Anterior cingulate cortex (tissue), 58 donors: ENCODE measurements around the gene MRPS18A.

Experiments used
- DNase-seq, 58 donors: peaks; one replicate each; lab custom pipeline; 2025; lab: John Stamatoyannopoulos, UW

MRPS18A gene

DNA sequence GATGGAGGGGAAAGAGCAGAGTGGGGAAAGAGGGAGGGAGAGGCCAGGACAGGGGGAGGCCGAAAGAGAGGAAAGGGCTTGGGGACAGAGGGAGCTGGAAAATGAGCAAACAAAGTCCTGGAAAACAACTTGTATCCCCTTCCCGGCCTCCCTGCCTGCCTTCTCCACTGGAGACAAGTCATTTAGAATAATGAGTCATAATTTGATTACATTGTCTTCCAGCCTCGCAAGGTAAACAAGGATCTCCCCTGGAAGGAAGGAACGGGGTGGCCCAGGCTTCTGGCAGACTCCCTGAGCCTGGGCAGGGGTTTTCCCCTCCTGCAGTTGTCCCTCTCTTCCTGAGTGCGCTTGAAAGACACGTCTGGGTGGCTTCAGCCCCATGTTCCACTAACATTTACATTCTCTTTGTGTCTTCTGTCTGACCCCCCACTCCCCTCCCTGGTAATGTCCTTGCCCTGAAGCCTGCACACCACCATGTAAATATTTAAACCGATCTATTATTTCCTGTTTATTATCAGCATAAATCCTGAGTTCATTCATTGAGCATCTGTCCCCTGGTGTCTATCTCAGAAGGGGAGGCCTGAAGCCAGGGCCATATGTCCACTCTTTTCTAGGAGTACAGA is 12.1 kb upstream of the MRPS18A start:
- DNase-seq, result no peak

DNA sequence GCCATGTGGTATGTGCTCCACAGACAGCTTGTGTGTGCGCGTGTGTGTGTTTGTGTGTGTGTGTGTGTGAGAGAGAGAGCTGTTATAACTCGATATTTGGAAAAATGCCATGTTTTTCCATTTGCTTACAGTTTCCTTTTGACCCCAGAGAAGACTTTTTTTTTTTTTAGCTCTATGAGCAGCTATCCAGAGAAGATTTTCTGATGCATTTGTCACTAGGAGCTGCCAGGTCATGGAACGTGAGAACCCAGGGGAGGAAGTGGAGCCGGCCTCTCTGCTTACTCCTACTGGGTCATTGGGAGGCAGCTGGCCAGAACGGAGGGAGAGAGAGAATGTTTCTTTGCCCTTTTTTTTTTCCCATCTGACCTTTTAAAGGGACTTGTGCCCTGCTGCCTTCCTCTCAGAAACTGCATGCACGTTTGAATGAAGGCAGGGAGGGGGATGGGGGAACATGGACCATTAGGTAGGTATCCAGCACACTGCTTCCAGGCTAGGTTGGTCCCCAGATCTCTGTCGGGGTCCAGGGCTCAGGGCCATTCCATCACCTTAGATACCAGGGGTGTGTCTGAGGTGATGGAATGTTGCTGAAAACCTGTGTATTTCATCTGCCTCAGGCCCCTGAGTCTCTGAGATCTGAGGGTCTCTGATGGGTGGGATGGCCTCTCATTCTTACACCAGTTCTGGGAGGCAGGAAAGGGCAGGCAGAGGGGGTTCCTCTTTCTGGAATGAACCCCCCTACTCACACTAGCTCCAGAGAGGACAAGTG is 11.2 kb upstream of the MRPS18A start:
- no peak for DNase-seq

DNA sequence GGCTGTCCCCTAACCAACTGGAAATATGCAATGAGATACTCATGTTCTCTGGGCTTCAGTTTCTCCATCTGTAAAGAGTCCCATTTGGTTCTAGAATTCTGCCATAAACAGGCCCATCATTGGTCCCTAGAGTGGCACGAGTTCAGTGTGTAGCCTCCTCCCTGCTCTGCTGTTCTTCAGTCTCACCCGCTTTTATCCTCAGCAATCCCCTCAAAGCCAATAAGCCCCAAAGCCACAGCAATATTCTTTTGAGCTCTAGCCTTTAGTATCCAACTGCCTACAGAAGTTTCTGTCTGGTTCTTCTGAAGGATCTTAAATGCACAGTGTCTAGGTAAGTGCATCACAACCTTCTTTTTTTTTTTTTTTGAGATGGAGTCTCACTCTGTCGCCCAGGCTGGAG is 9.8 kb upstream of the MRPS18A start:
- no peak for DNase-seq

DNA sequence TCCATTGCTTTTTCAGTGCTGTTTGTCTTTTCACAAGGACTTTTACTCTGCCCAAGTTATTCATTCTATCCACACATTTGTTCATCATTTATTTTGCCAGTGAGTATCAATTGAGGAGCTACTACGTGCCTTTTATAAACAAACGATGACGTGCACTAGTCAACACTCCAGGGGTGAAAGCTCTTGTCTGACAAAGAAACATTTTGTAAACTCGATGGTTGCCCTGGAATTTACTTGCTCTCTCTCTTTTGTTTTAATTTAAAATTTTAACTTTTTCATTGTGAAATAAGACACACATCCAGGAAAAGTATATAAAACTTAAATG is 8.3 kb upstream of the MRPS18A start:
- DNase-seq, result no peak

DNA sequence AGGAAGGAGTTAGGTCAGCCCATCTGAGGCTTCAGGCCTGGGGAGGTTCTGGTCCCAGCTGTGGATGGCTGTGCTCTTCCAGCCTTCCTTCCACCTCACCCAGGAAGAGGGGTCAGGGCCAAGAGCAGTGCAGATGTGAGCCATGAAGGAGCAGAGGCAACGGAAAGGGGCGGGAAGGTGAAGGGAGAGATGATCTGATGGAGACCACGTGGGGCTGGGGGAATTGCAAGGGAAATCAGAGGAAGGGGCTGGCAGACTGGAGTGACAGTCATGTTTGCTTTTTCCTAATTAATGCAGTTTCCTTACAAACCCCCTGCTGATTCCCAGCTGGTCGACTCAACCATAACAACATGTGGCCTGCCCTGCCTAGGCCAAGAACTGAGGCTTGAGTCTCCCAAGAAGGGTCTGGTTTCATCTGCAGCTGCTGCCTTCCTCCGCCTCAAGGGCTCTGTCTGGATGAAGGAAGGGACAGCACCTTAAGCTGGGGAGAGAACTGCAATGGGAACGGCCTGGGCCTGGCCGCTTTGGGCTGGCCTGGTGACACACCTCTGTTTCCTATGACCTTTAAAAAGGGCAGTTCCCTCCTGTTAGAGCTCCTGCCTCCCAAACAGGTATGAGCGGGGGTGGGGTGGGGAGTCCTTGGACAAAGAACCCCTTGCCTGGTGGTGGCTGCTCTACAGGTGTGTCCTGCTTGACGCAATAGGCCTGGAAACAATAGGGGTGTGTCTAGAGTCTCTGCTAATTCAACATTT is 7.8 kb upstream of the MRPS18A start:
- DNase-seq, result no peak

GRCh38 chr6:43689421-43689820 is 1.8 kb upstream of the MRPS18A start:
- no peak for DNase-seq

GRCh38 chr6:43687079-43687436 is 533 bp downstream of the MRPS18A start:
- no peak for DNase-seq

DNA sequence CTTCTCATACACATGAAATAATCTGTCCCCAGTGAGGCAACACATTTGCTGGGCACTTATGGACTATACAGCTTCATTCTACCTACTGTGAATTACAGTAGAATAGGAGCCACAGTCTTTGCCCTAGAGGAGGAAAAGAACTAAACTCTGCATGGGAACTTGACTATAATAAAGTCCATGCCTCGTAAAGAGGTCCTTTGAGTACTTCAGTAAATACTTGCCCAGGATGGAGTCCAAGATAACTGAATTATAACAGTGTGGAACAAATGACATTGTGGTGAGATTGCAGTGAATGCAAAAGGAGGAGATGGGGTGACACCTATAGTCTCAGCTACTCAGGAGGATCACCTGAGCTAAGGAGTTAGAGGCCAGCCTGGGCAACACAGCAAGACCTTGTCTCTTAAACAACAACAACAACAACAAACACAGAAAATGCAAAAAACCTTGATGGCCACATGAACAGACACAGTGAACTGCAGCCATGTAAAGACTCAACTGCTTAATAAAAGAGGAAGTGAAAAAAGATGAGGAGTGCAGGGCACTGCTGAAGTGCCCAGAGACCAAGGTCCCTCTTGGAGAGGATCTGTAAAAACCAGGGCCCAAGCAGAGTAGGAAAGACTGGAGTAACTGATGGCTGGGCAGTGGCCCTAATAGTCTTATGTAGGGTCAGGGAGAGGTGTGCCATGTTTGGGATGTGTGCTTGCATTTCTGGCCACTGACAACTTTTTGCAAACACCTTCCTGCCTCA is 3.7 kb downstream of the MRPS18A start:
- DNase-seq, result no peak

DNA sequence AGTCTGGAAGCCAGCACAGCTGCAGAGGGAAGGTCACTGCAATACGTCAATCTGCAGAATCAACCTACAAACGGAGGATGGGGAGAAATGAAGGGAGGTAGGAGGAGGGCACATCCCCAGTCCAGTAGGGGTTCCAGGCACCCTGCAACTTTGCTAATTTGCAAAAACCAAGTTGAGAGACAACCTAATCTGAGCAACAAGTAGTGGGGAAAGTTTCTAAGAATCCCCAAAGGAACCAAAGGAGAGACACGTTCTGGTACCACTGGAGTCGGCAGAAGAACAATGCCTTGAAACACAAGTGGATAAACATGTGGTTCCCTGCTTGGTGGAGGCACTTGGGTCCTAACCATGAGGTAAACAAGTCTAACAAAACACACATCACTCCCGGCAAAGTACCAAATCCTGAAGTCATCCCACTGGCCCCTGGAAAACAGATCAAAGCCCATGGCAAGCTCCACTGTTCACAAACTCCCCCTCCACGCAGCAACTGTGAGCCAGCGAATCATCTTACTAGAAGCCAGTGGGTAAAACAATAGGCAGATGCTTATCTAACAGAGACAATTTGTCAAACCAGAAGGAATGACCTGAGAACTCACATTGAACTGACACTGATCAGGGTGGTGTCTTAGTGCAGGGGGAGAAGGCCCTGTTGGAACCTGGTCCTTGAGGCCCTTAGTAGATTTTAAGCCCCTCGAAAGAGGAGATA is 4.7 kb downstream of the MRPS18A start:
- DNase-seq, result no peak

DNA sequence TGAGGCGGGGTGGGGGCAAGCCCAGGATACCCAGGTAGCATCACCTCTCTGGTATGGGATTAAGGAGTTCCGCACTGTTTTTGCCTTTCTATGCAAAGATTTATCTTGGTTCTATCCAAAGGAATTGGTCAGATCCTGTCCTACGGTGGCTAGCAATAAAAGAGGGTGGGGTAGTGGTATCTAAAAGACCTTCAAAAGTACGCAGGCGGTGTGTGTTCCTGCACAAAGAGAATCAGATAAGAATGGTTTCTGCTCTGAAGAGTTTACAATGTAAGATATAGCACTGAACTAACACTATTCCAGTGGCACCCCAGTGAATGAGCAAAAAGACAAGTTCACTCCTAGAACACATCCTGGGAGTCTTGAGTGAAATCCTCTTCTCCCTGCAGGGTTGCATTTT is 6.3 kb downstream of the MRPS18A start:
- no peak for DNase-seq

- no peak for DNase-seq
Measured at GRCh38 chr6:43680308-43681200, 7.0 kb downstream of the MRPS18A start.

DNA sequence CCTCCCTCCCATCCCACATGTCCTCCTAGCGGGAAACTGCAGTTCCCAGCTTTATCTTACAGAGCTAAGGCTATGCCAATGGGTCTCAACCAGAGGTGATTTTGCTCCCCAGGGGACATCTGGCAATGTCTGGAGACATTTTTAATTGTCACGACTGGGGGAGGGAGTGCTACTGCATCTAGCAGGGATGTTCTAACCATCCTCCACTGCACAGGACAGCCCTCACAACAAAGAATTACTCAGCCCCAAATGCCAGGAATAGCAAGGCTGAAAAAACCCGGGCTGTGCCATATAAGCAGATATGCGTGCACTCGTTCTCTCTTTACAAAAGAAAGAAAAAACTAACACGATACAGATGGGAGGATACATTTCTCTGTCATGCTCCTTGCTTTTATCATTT is 8.5 kb downstream of the MRPS18A start:
- DNase-seq, result no peak

DNA sequence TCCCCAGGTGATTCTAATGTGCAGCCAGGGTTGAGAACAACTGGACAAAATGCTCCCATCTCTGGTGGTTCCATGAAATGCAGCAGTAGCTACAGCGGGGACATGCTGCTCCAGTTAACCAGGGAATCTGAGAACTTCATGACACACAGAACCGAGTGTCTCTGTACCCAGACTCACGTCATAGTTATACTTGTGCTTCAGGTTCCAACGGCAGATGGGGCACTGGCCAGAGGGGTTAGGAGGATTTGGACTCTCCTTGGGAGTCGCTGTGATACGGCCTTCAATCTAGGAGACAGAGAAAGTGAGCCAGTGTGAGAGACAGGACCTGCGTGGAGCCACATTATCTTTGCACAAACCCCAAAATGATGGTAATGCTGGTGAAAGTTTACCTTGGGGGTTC is 9.2 kb downstream of the MRPS18A start:
- DNase-seq, result no peak

DNA sequence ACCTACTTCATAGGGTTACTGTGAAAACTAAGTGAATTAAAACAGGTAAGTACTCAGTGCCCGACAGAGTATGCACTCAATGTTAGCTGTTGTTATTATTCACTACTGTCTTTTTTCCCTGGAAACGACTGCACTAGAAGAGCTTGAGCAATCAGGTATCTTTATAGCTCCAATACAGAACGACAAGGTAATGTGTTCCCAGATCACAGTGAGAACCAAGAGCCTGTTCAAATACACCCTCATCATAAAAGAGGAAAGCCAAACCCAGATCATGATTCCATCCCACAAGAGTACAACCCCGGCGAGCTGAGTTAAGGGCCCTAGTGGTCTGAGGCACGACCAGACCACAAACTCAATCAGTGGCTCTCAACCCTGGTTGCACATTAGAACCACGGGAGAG is 9.8 kb downstream of the MRPS18A start:
- no peak for DNase-seq

DNA sequence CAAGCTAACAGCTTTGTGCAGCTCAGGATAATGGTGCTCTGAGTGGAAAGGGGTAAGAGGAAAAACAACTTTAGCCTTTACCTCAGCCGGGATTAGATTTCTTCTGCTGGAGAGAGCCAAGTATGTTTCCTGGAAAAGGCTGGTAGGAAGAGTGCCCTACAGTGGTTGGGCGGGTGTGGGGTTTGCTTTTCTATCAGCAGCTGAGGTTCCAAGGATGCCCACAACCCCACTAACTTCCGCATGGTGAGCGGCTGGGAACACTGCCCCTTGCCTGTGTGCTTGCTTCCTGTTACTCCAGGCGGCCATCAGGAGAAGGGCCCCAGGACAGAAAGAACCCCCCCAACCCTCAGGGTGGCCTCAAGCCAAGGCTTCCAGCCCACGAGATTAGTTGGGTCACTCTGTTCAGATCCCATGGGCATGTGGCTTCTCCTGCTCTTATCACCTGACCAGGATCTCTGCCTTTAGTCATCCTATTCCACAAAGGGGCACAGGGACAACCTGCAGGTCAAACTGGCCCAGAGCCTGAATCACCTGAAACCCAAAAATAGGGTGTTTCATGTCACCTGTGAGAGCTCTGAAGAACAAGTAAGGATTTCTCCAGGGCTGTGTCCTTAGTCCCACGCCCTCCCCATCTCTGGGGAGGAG is 10.5 kb downstream of the MRPS18A start:
- peak in 1 of 58 donors; percentile 43 for DNase-seq

DNA sequence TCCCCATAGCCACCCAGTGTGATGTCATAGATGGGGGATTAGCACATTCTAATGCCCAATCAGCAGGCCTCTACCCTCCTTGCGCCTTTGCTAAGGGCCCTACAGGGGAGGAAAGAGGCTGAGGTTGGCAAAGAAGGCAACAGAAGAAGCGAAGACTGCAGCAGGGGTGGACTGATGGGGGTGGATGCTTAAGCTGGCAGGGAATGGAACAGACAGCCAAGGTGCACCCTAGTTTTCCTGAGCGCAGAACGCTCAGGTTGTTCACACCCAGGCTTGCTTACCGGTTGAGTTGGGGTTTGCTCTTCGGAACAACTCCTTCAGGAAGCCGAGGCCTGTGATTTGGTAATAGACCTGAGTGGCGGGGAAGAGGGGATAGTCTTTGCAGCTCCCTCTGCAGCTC is 12.7 kb downstream of the MRPS18A start:
- no peak for DNase-seq

DNA sequence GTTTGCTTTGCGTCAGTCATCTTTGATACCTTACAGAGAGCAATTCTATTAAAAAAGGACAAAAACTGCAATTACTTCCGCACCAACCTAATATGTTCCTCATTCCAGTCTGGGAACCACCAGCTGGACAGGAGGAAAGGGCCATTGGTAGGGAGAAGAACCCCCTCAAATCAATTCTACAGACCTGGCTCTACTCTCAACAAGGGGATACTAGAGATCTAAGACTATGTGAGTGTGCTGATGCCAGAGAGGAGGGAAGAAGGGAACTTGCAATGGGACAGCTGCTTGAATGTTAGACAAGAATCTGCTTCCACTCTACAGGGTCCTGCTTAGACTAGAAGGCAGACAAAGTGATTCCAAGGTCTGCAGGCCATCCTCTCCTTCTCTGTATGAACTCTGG is 13.3 kb downstream of the MRPS18A start:
- no peak for DNase-seq

DNA sequence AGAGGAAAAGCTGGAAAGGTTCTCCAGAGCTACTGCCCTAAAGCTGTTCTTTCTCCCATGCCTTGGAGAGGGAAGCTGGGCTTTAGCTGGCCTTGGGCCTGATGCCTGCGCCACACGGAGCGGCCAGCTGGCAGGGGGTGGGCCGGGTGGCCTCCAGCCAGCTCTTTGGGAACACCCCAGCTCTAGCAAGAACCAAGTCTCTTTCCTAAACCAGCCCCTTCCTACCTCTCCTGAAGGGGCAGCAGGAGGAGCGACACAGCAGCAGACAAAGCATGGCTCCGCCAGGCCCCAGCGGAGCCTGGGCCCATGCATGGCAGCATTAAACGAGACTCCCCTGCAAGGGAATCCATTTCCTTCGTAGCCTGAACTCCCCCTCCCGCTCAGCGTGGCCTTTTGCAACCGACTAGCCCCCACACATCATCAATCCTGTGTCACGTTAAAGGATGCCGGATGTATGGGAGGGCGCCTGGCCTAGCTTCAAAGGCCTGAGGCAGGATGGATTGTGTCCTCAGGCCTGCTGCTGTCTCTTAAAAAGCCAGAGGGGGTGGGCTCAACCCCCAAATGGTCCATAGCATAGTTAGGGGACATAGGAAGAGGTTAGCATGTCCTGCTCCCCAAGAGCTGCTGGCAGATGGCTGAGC is 14.0 kb downstream of the MRPS18A start:
- DNase-seq, result peak in 50 of 58 donors; percentile 18 to 87 (median 49)
